Heart left ventricle (tissue), 13 donors: ENCODE results near the gene CLNK.

Source experiments
- CTCF ChIP-seq, 12 donors: fragments of 200-600 bp; sonication (generic) in 4 of 12; IDR thresholded peaks; one replicate each; pipeline versions ENCODE4 v1.5.0 to v1.8.0; 2018 to 2022; ENCODE audit warnings: antibody characterized with exemption in 12 of 12, mild to moderate bottlenecking in 5 of 12
- POLR2A ChIP-seq, 2 donors: fragments of 450-650 bp; IDR thresholded peaks; one replicate each; pipeline ENCODE4 v1.6.1; 2017; ENCODE audit warnings: antibody characterized with exemption in 2 of 2, mild to moderate bottlenecking in 2 of 2, moderate library complexity in 2 of 2
- donor health status: ischemic (EF 13 %, LVEDD 7.1; RV severe dilation, severe dysfunction).
- donor health status: DM: no; HTN: yes; CAD: no.
- donor health status: DM: no; HTN: no; CAD: no.
- donor health status: ischemic (EF 25% LVEDD 6.9; RV normal size, moderate dysfunction).
- donor health status: ischemic (EF 25% LVEDD 5.7; RV mildly dilated, moderate dysfunction).
- donor health status: ischemic (EF 35%, LVEDD 5.7; RV mildly dilated, moderate dysfunction).
- donor health status: nonischemic (EF 11% LVEDD 7.7; RV severe dilation, severe dysfunction).
- donor health status: DM: yes; HTN: yes; CAD: no.
- donor health status: PGD.
- donor health status: ischemic (EF 29% LVEDD 5.4; RV normal size, mild dysfunction).
- donor health status: nonischemic (EF 23%, LVEDD 6.1; RV moderate dilation, normal function).

- no peak for TF ChIP-seq CTCF (IDR thresholded peaks at IDR 0.05)
- no peak for TF ChIP-seq POLR2A (IDR thresholded peaks at IDR 0.05)
Observed at GRCh38 chr4:10456260-10456594, 228.3 kb downstream of the CLNK start.
